Caco-2 (cell line): ENCODE data around the gene RFTN1. TPM values are rescaled to one million over a fixed set of nuclear protein-coding genes. Genes with fewer than 3 reads are reported as not detected.

Experiments used
- BruUV-seq: library from RNA; stranded (reverse); fragments of 400-500 nt; replicated peaks from 2 replicates; lab custom pipeline; 2021; lab: Mats Ljungman, UMichigan
- CTCF ChIA-PET: fragments of 300-600 bp; sonication (Branson Sonifier 250); formaldehyde crosslinking; loops from one replicate; lab custom pipeline; 2022; ENCODE audit warnings: antibody characterized with exemption; lab: Charles Lee
- POLR2A ChIA-PET: fragments of 300-600 bp; sonication (Branson Sonifier 250); formaldehyde crosslinking; loops from one replicate; lab custom pipeline; 2022; ENCODE audit warnings: antibody characterized with exemption; lab: Charles Lee
- DNase-seq, 2 experiments: peaks; one replicate each; pipeline versions ENCODE4 v3.0.0 to v3.0.0-alpha.2; 2020 to 2022
- H3K27me3 ChIP-seq: replicated peaks from 2 replicates; pipeline ENCODE4 v1.6.0; 2011; ENCODE audit warnings: low read length; ENCODE audit not compliant: control insufficient read depth, insufficient read depth
- H3K36me3 ChIP-seq: 2 replicates; pipeline ENCODE4 v1.5.1; 2011; ENCODE audit warnings: low read length; ENCODE audit not compliant: control insufficient read depth, insufficient read depth
- H3K4me1 ChIP-seq: fragments of 250-450 bp; sonication (Bioruptor Pico); 2 replicates; pipeline ENCODE4 v1.5.1; 2020; ENCODE audit warnings: mild to moderate bottlenecking
- H3K4me3 ChIP-seq: 2 replicates; pipeline ENCODE4 v1.5.1; 2011; ENCODE audit warnings: low read depth, mild to moderate bottlenecking, control low read depth, low read length
- H3K9me3 ChIP-seq: fragments of 250-450 bp; sonication (Bioruptor Pico); 2 replicates; pipeline ENCODE4 v1.5.1; 2020; ENCODE audit warnings: mild to moderate bottlenecking, moderate library complexity
- H3K27ac Mint-ChIP-seq: one replicate; pipeline ENCODE4 v1.8.0; 2022; ENCODE audit warnings: mixed read lengths; ENCODE audit not compliant: unreplicated experiment
- H3K27me3 Mint-ChIP-seq: one replicate; pipeline ENCODE4 v1.8.0; 2022; ENCODE audit warnings: mixed read lengths; ENCODE audit not compliant: insufficient read depth, unreplicated experiment
- H3K36me3 Mint-ChIP-seq: one replicate; pipeline ENCODE4 v1.8.0; 2022; ENCODE audit warnings: mild to moderate bottlenecking, mixed read lengths; ENCODE audit not compliant: insufficient read depth, unreplicated experiment
- H3K4me1 Mint-ChIP-seq: one replicate; pipeline ENCODE4 v1.8.0; 2022; ENCODE audit warnings: low read depth, mixed read lengths; ENCODE audit not compliant: unreplicated experiment
- H3K4me3 Mint-ChIP-seq: one replicate; pipeline ENCODE4 v1.8.0; 2022; ENCODE audit warnings: mild to moderate bottlenecking, moderate library complexity, mixed read lengths; ENCODE audit not compliant: unreplicated experiment
- H3K9me3 Mint-ChIP-seq: one replicate; pipeline ENCODE4 v1.8.0; 2022; ENCODE audit warnings: mixed read lengths; ENCODE audit not compliant: unreplicated experiment
- intact Hi-C: fragments of 100-400 bp; cut with micrococcal nuclease; formaldehyde crosslinking; loops from one replicate; pipeline ENCODE4 v1.10.0; 2022; ENCODE audit not compliant: unreplicated experiment
- total RNA-seq: library from RNA; stranded (reverse); gene quantifications from 2 replicates; pipeline ENCODE4 v1.2.3, GENCODE V29; 2022
- TF ChIP-seq, protein P1 (sequence below), 2 experiments: fragments of 200-600 bp in 1 of 2; IDR thresholded peaks; 1 replicate in 1 of 2; 2 replicates in 1 of 2; pipeline versions ENCODE4 v1.5.1 to v1.8.0; 2011 to 2022; ENCODE audit warnings: antibody characterized with exemption in 1 of 2, control low read depth in 1 of 2, inconsistent platforms in 1 of 2, low read depth in 1 of 2, low read length in 1 of 2, mild to moderate bottlenecking in 1 of 2, moderate library complexity in 1 of 2; ENCODE audit not compliant: insufficient read depth in 1 of 2, severe bottlenecking in 1 of 2, unreplicated experiment in 1 of 2

The RFTN1 gene
- total RNA-seq, 1 experiment from 2014 or later = 10.2 TPM

- no TSS peak for BruUV-seq
- H3K4me3 Mint-ChIP-seq = no peak overlapping the region
- no peaks in the 10 kb centered on the region for H3K27me3 ChIP-seq
- no peak for DNase-seq
- no peaks in the 10 kb centered on the region for H3K9me3 Mint-ChIP-seq
- peaks cover 19% of the 10 kb centered on the region for H3K4me1 ChIP-seq
- ChIA-PET POLR2A (no interaction called here), CTCF (no interaction called here)
- no peak overlapping the region for H3K27ac Mint-ChIP-seq
- TF ChIP-seq, protein P1, sequence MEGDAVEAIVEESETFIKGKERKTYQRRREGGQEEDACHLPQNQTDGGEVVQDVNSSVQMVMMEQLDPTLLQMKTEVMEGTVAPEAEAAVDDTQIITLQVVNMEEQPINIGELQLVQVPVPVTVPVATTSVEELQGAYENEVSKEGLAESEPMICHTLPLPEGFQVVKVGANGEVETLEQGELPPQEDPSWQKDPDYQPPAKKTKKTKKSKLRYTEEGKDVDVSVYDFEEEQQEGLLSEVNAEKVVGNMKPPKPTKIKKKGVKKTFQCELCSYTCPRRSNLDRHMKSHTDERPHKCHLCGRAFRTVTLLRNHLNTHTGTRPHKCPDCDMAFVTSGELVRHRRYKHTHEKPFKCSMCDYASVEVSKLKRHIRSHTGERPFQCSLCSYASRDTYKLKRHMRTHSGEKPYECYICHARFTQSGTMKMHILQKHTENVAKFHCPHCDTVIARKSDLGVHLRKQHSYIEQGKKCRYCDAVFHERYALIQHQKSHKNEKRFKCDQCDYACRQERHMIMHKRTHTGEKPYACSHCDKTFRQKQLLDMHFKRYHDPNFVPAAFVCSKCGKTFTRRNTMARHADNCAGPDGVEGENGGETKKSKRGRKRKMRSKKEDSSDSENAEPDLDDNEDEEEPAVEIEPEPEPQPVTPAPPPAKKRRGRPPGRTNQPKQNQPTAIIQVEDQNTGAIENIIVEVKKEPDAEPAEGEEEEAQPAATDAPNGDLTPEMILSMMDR (IDR thresholded peaks at IDR 0.05; ENCODE audit: insufficient read depth in 1 of 2, low read depth in 1 of 2, low read length in 1 of 2, severe bottlenecking in 1 of 2, unreplicated experiment in 1 of 2) = no peak
- H3K9me3 ChIP-seq = no peaks in the 10 kb centered on the region
- H3K36me3 Mint-ChIP-seq = no peaks in the 10 kb centered on the region
- no peaks in the 10 kb centered on the region for H3K36me3 ChIP-seq
- intact Hi-C loops = no loop called here
- peaks cover 19% of the 10 kb centered on the region for H3K4me1 Mint-ChIP-seq
- H3K4me3 ChIP-seq = no peak overlapping the region
- H3K27me3 Mint-ChIP-seq = no peaks in the 10 kb centered on the region
Observed at GRCh38 chr3:16500093-16500492, 13.4 kb downstream of the RFTN1 start.

DNA sequence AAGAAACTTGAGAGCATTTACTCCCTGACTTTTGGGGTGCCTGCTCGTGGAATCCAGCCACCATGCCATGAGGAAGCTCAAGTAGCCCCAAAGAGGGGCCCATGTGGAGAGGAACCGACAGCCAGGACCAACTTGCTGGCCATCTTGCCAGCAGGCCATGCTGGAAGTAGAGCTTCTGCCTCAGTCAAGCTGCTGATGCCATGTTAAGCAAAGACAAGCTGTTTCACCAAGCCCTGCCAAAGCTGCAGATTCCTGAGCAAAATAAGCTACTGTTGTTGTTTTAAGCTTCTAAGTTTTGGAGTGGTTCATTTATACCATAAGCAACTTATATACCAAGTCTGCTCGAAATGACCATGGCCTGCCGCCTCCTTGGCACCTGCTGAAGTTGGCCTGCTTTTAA lies 14.1 kb downstream of the RFTN1 start:
- intact Hi-C loops = no loop called here
- Mint-ChIP-seq H3K27me3 (no peaks in the 10 kb centered on the region), H3K9me3 (no peaks in the 10 kb centered on the region), H3K4me3 (no peak overlapping the region), H3K4me1 (peaks cover 19% of the 10 kb centered on the region), H3K36me3 (no peaks in the 10 kb centered on the region), H3K27ac (no peak overlapping the region)
- no peak for DNase-seq
- BruUV-seq = no TSS peak
- H3K27me3 ChIP-seq = no peaks in the 10 kb centered on the region
- peaks cover 19% of the 10 kb centered on the region for H3K4me1 ChIP-seq
- TF ChIP-seq, protein P1 (IDR thresholded peaks at IDR 0.05; ENCODE audit: insufficient read depth in 1 of 2, low read depth in 1 of 2, low read length in 1 of 2, severe bottlenecking in 1 of 2, unreplicated experiment in 1 of 2) = no peak
- no peak overlapping the region for H3K4me3 ChIP-seq
- no peaks in the 10 kb centered on the region for H3K36me3 ChIP-seq
- POLR2A ChIA-PET = no interaction called here
- CTCF ChIA-PET = no interaction called here
- no peaks in the 10 kb centered on the region for H3K9me3 ChIP-seq

- Histone ChIP-seq H3K4me1 (peaks cover 12% of the 10 kb centered on the region; the same call in 1 of the 2 replicates), H3K4me3 (no peak overlapping the region), H3K9me3 (no peaks in the 10 kb centered on the region), H3K27me3 (no peaks in the 10 kb centered on the region), H3K36me3 (no peaks in the 10 kb centered on the region)
- TF ChIP-seq, protein P1 (IDR thresholded peaks at IDR 0.05; ENCODE audit: insufficient read depth in 1 of 2, low read depth in 1 of 2, low read length in 1 of 2, severe bottlenecking in 1 of 2, unreplicated experiment in 1 of 2) = no peak
- intact Hi-C loops = no loop called here
- H3K4me3 Mint-ChIP-seq = no peak overlapping the region
- H3K27ac Mint-ChIP-seq = peak overlapping the region; percentile 24
- H3K27me3 Mint-ChIP-seq = no peaks in the 10 kb centered on the region
- peaks cover 12% of the 10 kb centered on the region for H3K4me1 Mint-ChIP-seq
- DNase-seq = no peak
- no peaks in the 10 kb centered on the region for H3K36me3 Mint-ChIP-seq
- H3K9me3 Mint-ChIP-seq = no peaks in the 10 kb centered on the region
- ChIA-PET POLR2A (no interaction called here), CTCF (interaction anchor here (1.2 kb wide), 1 partner anchor 174 kb away, joined by 3 read pairs; no protein-coding TSS in a partner anchor)
- BruUV-seq = no TSS peak
Observed at GRCh38 chr3:16498130-16498890, 15.2 kb downstream of the RFTN1 start.
